Right hindlimb (tissue), 1 donor: ENCODE measurements around the gene PAQR4.
A peak's percentile ranks its signal among the peaks of the same experiment; 100 is the strongest.

Source experiments
- DNase-seq: peaks from one replicate; pipeline ENCODE4 v3.0.0-alpha.2; 2018

Gene PAQR4

DNA sequence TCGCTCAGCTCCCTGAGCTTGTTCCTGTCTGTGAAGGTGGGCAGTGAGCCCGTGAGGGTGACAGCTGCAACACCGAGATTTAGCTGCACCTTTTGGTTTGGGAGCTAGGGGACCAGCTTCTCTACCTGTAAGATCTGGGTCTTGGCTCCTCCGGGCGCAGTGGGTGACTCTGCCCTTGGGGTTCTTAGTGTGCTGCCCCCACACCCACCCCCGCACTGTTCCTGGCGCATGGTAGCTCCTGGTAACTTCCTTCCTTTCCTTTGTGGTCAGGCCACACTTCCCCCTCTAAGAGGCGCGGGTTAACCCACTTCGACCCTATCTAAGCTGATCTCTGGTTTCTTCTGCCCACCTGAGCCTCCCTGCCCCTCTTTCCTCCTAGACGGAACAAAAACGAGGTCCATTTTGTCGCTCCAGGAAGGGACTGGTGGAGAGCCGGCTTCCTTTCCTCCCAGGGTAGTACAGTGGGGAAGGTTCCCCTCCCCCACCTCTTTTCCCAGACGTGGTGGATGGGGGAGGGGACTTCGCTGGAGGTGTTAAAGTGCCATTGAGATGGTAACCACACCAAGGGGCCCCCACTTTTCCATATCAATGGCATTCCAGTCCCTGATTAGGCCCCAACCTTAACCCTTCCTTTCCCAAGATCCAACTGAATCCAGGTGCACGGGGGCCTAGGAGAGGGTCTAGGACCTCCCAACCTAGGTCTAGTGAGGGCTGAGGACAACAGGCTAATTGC is 39.0 kb downstream of the PAQR4 start:
- no peak for DNase-seq

DNA sequence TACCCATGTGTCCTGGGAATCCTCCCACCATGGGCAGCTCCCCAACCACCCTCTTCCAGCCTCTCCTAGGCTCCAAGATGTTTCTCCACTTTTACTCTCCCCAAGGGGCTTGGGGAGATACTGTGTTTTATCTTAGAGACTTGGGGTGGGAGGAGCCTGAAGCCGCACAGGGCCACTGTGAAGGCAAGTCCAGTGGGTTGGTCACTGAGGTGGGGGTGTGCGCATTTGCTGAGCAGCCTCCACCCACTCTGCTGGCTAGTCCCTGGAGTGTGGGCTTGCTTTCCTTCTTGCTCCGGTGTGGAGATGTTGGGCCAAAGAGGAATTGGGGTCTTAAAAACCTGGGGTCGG is 39.5 kb downstream of the PAQR4 start:
- no peak for DNase-seq

DNA sequence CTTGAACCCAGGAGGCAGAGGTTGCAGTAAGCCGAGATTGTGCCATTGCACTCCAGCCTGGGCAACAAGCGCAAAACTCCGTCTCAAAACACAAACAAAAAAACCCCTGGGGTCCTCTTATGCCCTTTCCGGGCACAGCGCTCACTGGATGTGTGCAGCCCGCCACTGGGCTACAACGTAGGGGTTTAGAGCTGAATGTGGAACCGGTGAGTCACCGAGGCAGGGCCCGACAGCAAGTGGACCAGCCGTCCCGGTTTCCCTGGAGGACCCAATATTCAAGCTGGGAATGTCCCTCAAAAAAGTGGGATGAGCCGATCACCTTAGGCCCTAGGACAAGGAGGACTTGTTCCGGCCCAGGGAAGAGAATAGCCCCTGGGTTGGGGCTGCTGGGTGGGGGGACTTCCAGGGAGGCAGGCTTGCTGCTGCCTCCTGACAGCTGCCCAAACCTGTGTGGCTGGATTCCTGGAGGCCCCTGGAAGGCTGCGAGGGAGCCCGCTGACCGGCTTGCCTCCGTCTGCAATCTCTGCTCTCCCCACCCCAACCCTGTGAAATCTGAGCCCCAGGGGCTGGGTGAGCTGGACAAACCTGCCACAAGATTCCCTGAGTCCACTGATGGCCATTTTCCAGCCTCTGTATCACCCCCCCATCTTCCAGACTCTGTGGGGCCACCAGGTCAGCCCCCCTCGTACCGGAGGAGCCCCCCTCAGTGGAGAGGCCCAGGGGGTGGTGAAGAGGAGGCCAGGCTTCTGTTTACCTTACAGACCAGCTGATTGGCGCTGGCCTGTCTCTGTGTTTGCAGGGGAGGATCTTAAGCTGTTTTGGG is 40.6 kb downstream of the PAQR4 start:
- no peak for DNase-seq

DNA sequence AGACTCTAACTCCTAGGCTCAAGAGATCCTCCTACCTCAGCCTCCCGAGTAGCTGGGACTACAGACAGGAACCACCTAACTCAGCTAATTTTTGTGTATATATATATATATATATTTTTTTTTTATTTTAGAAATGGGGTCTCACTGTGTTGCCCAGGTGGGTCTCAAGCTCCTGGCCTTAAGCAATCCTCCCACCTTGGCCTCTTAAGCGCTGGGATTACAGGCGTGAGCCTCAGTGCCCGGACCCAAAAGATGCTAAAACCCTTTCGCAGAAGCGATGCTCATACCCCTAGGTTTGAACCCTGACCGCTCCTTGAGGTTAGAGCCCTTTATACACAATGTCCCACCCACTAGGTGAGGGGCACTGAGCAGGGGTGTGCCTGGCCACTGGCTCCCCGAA is 41.4 kb downstream of the PAQR4 start:
- DNase-seq, result no peak

DNA sequence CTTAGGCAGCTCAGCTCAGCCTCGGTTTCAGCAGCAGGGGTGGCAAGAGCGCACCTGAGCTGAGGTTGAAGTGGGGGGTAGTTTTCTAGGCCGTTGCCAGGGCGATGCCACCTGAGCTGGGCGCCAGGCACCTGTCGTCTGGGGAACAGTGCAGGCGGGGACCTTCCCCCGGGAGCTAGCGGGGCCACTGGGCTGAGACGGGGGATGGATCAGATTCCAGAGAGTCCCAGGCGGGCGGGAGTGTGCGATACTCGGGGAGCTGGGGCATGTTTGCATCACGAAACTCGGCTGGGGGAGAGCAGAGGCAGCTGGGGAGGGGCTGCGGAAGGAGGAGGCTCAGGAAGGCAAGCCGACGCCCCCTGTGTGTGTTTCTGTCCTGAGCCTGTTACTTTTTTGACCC is 43.1 kb downstream of the PAQR4 start:
- DNase-seq, result no peak

DNA sequence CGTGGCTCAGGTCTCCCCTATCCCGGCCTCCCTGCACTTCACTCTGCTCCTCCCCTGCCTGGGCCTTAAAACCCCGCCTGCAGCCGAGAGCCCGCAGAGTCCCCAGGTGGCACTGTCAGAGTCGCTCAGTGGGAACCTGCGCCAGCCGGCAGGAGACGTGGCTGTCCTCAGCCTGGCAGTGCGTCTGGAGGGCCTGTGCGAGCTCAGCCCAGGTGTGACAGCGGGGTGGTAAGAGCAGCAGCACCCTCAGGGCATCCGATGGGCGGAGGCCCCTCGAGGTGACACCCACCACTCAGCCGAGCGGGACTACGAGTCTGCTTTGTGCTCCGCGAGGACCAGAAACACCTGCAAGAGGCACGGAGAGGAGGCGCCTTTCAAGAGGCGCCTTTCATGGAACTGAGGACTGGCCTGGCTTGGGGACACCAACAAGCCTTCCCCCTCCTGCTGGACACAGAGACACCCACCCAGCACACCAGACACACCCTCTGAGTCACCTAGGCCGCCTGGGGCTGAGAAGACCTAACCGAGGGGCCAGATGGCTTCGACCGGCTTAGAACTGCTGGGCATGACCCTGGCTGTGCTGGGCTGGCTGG is 43.8 kb downstream of the PAQR4 start, which contains the start of gene CLDN9:
CLDN9 (plus strand) TSS at position 96 of the 593 bp plus-strand sequence; CDS start at position 536, 440 bp downstream.
- DNase-seq, result no peak

DNA sequence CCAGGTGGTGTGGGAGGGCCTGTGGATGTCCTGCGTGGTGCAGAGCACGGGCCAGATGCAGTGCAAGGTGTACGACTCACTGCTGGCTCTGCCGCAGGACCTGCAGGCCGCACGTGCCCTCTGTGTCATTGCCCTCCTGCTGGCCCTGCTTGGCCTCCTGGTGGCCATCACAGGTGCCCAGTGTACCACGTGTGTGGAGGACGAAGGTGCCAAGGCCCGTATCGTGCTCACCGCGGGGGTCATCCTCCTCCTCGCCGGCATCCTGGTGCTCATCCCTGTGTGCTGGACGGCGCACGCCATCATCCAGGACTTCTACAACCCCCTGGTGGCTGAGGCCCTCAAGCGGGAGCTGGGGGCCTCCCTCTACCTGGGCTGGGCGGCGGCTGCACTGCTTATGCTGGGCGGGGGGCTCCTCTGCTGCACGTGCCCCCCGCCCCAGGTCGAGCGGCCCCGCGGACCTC is 44.4 kb downstream of the PAQR4 start:
- no peak for DNase-seq

DNA sequence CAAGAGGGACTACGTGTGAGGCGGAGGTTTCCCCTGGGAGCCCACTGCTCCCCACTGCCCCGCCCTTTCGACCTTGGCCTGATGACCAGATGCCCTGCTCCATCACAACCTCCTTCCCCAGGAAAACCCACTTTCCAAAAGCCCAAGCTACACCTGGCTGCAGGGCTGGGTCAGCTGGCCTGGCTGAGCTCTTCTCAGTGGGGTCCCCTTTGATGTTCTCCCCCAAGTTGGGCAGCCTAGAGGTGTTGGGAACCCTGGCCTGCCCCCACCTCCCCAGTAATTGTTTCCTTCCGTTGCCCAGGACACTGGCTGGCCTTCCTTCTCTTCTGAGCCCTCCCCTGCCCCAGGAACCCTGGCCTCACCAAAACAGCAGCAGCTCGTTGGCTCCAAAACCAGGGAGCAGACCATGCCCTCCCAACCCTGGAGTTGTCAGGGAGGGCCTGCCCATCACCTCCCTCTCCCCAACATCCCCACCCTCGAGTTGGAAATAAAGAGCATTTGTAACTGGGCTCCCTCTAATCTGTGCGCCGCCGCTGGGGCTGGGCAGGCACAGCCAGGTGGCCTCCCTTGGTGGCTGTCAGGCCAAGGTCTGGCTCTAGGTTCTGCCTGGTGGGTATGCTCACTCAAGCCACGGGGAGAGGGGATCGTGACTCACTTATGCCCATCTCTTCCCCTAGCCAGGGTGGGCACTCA is 45.0 kb downstream of the PAQR4 start:
- no peak for DNase-seq

DNA sequence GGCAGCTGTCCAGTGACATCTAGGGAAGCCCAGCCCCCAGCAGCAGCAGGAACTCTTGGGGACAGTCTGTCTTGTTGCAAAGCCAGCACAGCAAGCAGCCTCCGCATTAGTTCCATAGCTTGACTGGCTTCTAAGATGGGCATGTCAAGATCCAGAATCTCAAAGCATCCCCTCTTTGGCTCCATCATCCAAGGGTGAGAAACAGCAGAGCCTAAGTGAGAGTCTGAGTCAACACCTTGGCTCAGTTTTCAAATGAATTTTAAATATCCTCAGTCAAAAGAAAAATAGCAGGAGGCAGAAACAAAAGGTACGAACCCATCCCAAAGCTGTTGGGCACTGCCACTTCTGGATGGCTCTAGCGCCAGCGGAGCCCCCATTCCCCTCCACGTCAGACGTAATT is 45.8 kb downstream of the PAQR4 start:
- no peak for DNase-seq

DNA sequence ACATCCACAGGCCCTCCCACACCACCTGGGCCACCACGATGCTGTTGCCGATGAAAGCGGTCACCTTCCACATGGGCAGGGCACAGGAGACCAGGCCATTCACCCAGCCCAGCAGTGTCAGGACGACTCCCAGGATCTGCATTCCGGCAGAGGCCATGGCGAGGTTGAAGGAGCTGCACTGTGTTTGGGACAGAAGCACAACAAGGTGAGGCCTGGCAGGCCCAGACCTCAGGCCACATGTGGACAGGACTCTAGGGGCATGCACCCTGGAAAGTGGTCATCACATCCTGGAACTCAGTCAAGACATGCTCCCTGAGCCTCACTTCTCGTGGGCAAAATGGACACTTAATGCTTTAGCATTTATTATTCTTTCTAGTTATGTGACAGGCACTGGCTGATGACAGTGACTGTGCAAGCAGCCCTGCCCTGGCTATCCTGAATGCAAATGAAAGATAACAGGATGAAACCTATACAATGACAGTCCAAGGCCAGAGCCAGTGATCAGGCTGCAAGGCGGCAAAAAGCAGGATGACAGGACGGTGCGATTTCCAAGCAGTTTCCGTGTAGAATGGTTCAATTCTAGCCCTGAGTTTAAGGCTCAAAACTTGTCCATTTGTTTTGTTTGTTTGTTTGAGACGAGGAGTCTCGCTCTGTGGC is 46.8 kb downstream of the PAQR4 start:
- no peak for DNase-seq

DNA sequence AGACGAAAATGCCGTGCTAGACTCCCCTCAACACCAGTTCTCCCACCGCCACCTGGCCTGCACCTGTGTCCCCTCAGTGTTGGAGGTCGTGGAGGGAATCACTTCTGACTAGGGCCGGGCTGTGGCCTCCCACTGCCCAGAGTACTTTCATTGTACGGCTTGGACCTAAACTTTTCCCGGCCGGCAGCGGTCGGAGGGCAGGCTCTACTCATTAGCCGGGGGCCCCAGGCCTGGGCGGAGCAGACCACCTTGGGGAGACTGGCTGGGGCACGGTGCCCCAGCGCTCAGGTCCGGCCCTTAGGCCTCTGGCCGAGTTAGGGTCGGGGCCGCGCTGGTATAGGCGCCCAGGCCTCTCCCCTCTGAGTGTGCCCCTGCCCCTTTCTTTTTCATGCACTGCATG is 48.2 kb downstream of the PAQR4 start:
- DNase-seq, result no peak

DNA sequence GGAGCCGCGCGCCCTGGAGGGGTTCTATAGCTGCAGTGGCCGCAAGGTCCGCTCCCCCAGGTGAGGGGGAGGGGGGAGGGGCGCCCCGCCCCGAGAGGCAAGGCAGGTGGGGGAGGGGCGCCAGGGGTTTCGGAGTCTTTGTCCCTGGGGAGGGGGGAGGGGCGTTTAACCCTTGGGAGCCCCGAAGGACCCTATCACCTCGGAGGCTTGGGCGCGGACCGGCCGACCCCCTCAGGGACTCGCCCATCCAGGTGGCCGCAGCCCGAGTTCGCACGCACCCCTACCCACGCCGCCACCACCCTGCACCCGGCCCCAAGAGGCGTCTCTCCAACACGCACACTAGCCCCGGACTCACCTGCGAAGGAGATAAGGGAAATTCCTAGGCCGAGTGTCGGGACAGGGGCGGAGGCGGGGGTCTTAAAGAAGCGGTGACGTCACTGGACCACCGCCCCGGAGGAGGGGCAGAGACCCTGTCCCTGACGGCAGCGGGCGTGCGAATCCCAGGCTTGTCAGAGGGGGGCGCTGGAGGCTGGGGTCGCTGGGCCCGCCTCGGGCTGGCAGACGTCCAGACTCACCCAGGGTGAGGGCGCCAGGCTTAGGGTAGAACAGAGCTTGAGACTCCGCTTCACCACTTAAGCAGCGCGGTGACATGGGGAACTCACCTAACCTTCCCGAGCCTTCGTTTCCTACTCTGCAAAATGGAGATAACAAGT is 48.8 kb downstream of the PAQR4 start, which contains the start of gene CLDN6:
CLDN6 (minus strand) TSS at position 390 of the 713 bp plus-strand sequence. CDS start 2,162 bp downstream, outside the sequence.
- no peak for DNase-seq

DNA sequence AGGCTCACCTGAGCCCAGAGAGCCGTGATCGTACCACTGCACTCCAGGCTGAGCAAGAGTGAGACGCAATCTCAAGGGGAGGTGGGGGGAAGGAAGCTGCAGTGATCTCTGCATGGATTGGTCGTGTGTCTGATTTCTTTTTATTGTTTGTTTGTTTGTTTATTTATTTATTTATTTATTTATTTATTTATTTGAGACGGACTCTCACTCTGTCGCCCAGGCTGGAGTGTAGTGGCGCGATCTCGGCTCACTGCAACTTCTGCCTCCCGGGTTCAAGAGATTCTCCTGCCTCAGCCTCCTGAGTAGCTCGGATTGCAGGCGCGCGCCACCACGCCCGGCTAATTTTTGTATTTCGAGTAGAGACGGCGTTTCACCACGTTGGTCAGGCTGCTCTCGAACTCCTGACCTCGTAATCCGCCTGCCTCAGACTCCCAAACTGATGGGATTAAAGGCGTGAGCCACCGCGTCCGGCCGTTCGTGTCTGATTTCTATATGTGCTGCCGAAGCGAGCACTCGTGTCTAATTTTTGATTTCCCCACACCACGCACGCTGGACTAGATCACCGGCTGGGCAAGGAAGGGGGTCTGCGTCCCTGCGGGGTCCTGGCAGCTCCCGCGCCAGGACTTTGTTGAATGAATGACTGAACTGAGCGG is 50.6 kb downstream of the PAQR4 start:
- no peak for DNase-seq

DNA sequence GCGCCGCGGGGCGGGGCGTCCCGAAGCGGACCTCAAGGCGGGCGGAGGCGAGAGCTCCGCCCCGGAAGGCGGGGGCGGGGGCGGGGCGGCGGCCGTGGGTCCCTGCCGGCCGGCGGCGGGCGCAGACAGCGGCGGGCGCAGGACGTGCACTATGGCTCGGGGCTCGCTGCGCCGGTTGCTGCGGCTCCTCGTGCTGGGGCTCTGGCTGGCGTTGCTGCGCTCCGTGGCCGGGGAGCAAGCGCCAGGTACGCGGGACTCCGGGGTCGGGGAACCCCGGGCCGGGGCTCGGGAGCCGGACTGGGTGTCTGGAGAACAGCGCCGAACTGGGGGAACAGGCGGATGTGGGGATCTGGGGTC is 51.1 kb downstream of the PAQR4 start, which contains the start of gene TNFRSF12A:
TNFRSF12A (plus strand) TSS at position 122 of the 357 bp plus-strand sequence; CDS start at position 152, 30 bp downstream.
- DNase-seq, result peak; percentile 87

DNA sequence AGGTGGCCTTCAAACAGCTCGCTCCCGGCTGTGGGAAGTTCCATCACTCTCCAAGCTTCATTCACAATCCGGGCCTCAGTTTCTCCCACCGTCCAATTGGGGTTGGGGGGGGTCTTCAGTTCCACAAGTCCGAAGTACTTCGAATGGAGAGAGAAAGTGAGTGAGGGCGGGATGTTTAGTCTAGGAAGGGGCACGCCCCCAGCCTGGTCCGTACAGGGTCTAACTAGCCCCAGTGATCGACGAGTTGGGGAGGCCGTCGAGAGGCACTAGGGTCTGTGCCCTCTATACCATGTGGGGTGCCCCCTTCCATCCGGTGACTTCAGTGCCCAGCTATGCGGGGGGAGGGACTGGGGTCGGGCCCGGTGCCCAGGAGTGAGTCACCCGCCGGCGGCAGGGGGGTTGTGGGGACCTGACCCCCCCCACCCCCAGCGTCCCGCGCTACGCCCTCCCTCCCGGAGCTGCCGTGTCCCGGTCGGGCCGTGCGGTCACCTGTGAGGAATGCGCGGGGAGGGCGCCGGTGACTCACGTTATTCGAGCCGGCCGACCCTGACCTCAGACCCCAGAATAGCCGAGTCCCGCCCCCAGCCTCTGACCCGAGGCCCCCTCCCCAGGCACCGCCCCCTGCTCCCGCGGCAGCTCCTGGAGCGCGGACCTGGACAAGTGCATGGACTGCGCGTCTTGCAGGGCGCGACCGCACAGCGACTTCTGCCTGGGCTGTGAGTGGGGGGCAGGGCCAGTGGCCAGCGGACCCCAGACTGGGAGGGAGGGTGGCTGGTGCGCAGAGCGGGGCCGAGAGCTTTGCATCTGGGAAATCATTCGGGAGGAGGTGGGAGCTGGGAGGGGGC is 51.7 kb downstream of the PAQR4 start:
- DNase-seq, result peak; percentile 78

DNA sequence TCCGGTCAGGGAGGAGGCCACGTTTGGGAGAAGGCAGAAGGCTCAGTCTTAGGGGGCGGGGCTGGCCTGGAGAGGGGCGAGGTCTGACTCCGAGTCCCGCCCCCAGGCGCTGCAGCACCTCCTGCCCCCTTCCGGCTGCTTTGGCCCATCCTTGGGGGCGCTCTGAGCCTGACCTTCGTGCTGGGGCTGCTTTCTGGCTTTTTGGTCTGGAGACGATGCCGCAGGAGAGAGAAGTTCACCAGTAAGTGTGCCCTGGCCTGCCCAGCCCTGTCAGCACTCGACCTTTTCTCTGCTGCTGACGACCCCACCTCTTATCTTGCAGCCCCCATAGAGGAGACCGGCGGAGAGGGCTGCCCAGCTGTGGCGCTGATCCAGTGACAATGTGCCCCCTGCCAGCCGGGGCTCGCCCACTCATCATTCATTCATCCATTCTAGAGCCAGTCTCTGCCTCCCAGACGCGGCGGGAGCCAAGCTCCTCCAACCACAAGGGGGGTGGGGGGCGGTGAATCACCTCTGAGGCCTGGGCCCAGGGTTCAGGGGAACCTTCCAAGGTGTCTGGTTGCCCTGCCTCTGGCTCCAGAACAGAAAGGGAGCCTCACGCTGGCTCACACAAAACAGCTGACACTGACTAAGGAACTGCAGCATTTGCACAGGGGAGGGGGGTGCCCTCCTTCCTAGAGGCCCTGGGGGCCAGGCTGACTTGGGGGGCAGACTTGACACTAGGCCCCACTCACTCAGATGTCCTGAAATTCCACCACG is 52.5 kb downstream of the PAQR4 start:
- peak; percentile 88 for DNase-seq

DNA sequence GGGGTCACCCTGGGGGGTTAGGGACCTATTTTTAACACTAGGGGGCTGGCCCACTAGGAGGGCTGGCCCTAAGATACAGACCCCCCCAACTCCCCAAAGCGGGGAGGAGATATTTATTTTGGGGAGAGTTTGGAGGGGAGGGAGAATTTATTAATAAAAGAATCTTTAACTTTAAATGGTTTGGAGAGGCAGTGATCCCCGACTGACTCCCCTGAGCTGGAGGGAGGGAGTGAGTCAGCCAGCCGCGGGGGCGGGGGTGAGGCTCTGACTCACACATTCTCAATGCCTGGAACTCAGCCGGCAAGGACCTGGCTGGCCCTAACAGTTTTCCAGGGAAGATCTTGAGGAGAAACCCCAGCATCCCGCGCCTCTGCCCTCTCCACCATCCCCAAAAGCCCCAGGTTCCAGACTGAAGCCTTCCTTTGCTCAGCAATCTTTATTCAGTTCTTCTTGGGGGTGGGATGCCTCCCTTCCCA is 53.1 kb downstream of the PAQR4 start:
- peak; percentile 93 for DNase-seq

DNA sequence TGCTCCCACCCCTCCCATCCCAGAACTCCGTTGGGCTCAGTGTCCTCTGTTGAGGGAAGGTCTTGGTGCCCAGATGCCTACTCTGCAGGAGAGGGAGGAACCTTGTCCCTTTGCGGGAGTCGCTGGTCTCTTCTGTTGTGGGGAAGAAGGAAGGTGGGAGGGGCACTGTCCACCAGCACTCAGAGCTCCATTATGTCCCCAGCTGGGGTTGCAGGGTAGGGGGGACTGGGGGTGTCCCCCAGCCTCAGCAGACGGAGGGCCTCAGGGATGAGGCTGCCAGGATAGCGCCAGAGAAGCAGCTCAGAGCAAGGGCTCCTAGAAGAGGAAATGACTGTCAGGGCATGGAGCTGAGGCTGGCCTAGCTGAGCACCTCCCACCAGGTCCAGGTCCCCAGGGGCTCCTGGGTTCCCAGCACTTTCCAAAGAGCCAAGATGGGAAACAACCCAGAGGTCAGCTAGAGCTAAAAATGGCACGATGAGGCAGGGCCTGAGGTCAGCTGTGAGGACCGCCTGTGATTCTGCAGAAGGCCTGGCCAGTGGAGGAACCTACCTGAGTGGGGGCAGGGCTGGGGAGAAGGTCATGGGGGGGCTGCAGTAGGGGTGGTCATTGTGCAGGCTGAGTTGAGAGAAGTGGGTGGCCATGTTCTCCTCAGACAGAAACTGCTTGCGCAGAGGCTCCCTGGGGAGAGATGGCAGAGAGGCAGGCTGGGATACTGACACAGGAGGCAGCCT is 53.7 kb downstream of the PAQR4 start:
- peak; percentile 45 for DNase-seq
